IMR-90 (cell line): ENCODE results near the gene POMGNT1. TPM values are rescaled to one million over a fixed set of nuclear protein-coding genes. Genes with fewer than 3 reads are reported as not detected.

Experiments
- ATAC-seq: fragments of 200-7000 bp; cut with Tn5 transposase; 2 replicates; pipeline ENCODE4 v1.9.1; 2020; ENCODE audit warnings: low read depth, mild to moderate bottlenecking, moderate library complexity
- BruUV-seq: library from RNA; stranded (reverse); fragments of 400-500 nt; replicated peaks from 2 replicates; lab custom pipeline; 2021; lab: Mats Ljungman, UMichigan
- CTCF ChIA-PET: fragments of 300-600 bp; formaldehyde crosslinking; extraction: SDS; loops from one replicate; lab custom pipeline; 2021; ENCODE audit warnings: antibody characterized with exemption; lab: Yijun Ruan, JAX
- POLR2A ChIA-PET: fragments of 300-600 bp; sonication (Branson Sonifier 250); formaldehyde crosslinking; loops from one replicate; lab custom pipeline; 2022; ENCODE audit warnings: antibody characterized with exemption; ENCODE audit not compliant: unreplicated experiment; lab: Charles Lee
- DNase-seq: peaks from one replicate; pipeline ENCODE4 v3.0.0; 2013
- H2AFZ ChIP-seq: replicated peaks from 2 replicates; pipeline ENCODE3; 2013; ENCODE audit warnings: low read length, mild to moderate bottlenecking; ENCODE audit not compliant: poor library complexity
- H2AK5ac ChIP-seq: 2 replicates; pipeline ENCODE4 v1.6.1; 2013; ENCODE audit warnings: low read depth, low read length, inconsistent platforms
- H2AK9ac ChIP-seq: replicated peaks from 2 replicates; pipeline ENCODE3; 2013; ENCODE audit warnings: mild to moderate bottlenecking, low read depth, low read length, moderate library complexity; ENCODE audit not compliant: poor library complexity
- H2BK120ac ChIP-seq: 2 replicates; pipeline ENCODE4 v1.6.1; 2013; ENCODE audit warnings: low read depth, low read length, inconsistent platforms
- H2BK15ac ChIP-seq: 3 replicates; pipeline ENCODE4 v1.6.1; 2013; ENCODE audit warnings: low read depth, low read length, inconsistent platforms
- H2BK20ac ChIP-seq: 2 replicates; pipeline ENCODE4 v1.6.1; 2013; ENCODE audit warnings: low read depth, mild to moderate bottlenecking, inconsistent platforms, low read length, moderate library complexity
- H2BK5ac ChIP-seq: 2 replicates; pipeline ENCODE4 v1.6.1; 2013; ENCODE audit warnings: mild to moderate bottlenecking, low read depth, low read length, inconsistent platforms; ENCODE audit not compliant: poor library complexity, severe bottlenecking
- H3K14ac ChIP-seq: replicated peaks from 2 replicates; pipeline ENCODE4 v1.6.1; 2013; ENCODE audit warnings: low read depth, low read length, inconsistent platforms
- H3K18ac ChIP-seq: 2 replicates; pipeline ENCODE4 v1.6.1; 2013; ENCODE audit warnings: low read depth, low read length, control low read depth
- H3K23ac ChIP-seq: 2 replicates; pipeline ENCODE4 v1.6.1; 2013; ENCODE audit warnings: low read depth, low read length, inconsistent platforms
- H3K27ac ChIP-seq: 2 replicates; pipeline ENCODE4 v1.5.1; 2013; ENCODE audit warnings: mild to moderate bottlenecking, control low read depth, low read length; ENCODE audit not compliant: insufficient read depth
- H3K27me3 ChIP-seq: 2 replicates; pipeline ENCODE4 v1.6.1; 2013; ENCODE audit warnings: low read length; ENCODE audit not compliant: control insufficient read depth, insufficient read depth
- H3K36me3 ChIP-seq: 2 replicates; pipeline ENCODE4 v1.6.1; 2013; ENCODE audit warnings: low read length, mixed read lengths; ENCODE audit not compliant: control insufficient read depth, insufficient read depth
- H3K4ac ChIP-seq: 2 replicates; pipeline ENCODE4 v1.6.1; 2013; ENCODE audit warnings: low read depth, low read length, inconsistent platforms
- H3K4me1 ChIP-seq: 2 replicates; pipeline ENCODE4 v1.6.1; 2013; ENCODE audit warnings: low read length, mixed read lengths; ENCODE audit not compliant: control insufficient read depth, insufficient read depth
- H3K4me2 ChIP-seq: 2 replicates; pipeline ENCODE4 v1.6.1; 2013; ENCODE audit warnings: low read depth, mild to moderate bottlenecking, control low read depth, low read length, moderate library complexity
- H3K4me3 ChIP-seq: 2 replicates; pipeline ENCODE4 v1.5.1; 2013; ENCODE audit warnings: low read depth, mild to moderate bottlenecking, control low read depth, low read length, moderate library complexity; ENCODE audit not compliant: insufficient read depth
- H3K56ac ChIP-seq: 2 replicates; pipeline ENCODE4 v1.6.1; 2013; ENCODE audit warnings: low read length, inconsistent platforms; ENCODE audit not compliant: insufficient read depth; ENCODE audit errors: extremely low read depth
- H3K79me1 ChIP-seq, 2 experiments: 2 replicates each; pipeline ENCODE4 v1.6.1; 2013; ENCODE audit warnings: low read length in 2 of 2, inconsistent platforms in 1 of 2, low read depth in 1 of 2
- H3K9ac ChIP-seq: 2 replicates; pipeline ENCODE4 v1.6.1; 2013; ENCODE audit warnings: low read depth, low read length, control low read depth
- H3K9me1 ChIP-seq: 2 replicates; pipeline ENCODE4 v1.6.1; 2013; ENCODE audit warnings: low read length, inconsistent platforms; ENCODE audit not compliant: insufficient read depth
- H3K9me3 ChIP-seq: 2 replicates; pipeline ENCODE4 v1.6.1; 2013; ENCODE audit warnings: low read length; ENCODE audit not compliant: control insufficient read depth, insufficient read depth
- H4K20me1 ChIP-seq: 2 replicates; pipeline ENCODE4 v1.6.1; 2013; ENCODE audit warnings: low read length, inconsistent platforms; ENCODE audit not compliant: insufficient read depth
- H4K5ac ChIP-seq: 2 replicates; pipeline ENCODE4 v1.6.1; 2013; ENCODE audit warnings: mild to moderate bottlenecking, low read depth, low read length, control low read depth
- H4K8ac ChIP-seq, 2 experiments: 2 replicates each; pipeline ENCODE4 v1.6.1; 2013; ENCODE audit warnings: low read depth in 2 of 2, low read length in 2 of 2, control low read depth in 1 of 2, inconsistent platforms in 1 of 2
- H4K91ac ChIP-seq: 2 replicates; pipeline ENCODE4 v1.6.1; 2013; ENCODE audit warnings: low read depth, low read length, inconsistent platforms; ENCODE audit not compliant: insufficient read depth
- BHLHE40 ChIP-seq: fragments of 150-350 bp; IDR thresholded peaks from 2 replicates; pipeline ENCODE4 v1.6.1; 2016; ENCODE audit warnings: mild to moderate bottlenecking, low read depth, low read length
- CHD1 ChIP-seq: IDR thresholded peaks from 2 replicates; pipeline ENCODE4 v1.6.1; 2012; ENCODE audit warnings: low read depth, low read length, improper control_type of control experiment
- FOS ChIP-seq: fragments of 150-350 bp; IDR thresholded peaks from 2 replicates; pipeline ENCODE4 v1.6.1; 2016; ENCODE audit warnings: low read depth, low read length
- MAZ ChIP-seq: IDR thresholded peaks from 2 replicates; pipeline ENCODE4 v1.6.1; 2012; ENCODE audit warnings: low read depth, mild to moderate bottlenecking, low read length, improper control_type of control experiment, moderate library complexity, borderline replicate concordance
- MXI1 ChIP-seq: IDR thresholded peaks from 2 replicates; pipeline ENCODE4 v1.6.1; 2012; ENCODE audit warnings: low read depth, mild to moderate bottlenecking, low read length, moderate library complexity, borderline replicate concordance
- POLR2A ChIP-seq: IDR thresholded peaks from 2 replicates; pipeline ENCODE4 v1.6.1; 2012; ENCODE audit warnings: mild to moderate bottlenecking, low read depth, low read length
- RCOR1 ChIP-seq: IDR thresholded peaks from 2 replicates; pipeline ENCODE4 v1.6.1; 2012; ENCODE audit warnings: mild to moderate bottlenecking, low read length, improper control_type of control experiment; ENCODE audit not compliant: insufficient replicate concordance
- RFX5 ChIP-seq: IDR thresholded peaks from 2 replicates; pipeline ENCODE4 v1.8.0; 2012; ENCODE audit warnings: low read depth, mild to moderate bottlenecking, low read length, moderate library complexity
- WGBS, 2 experiments: methylation state at CpG; one replicate each; pipeline versions ENCODE4 v1.1.5 to v1.1.7; 2013; ENCODE audit warnings: missing lambda C conversion rate in 2 of 2; ENCODE audit not compliant: insufficient read length in 1 of 2; ENCODE audit errors: extremely low coverage in 2 of 2; 5-methylcytosine and 5-hydroxymethylcytosine counted together
- dilution Hi-C: fragments of 300-500 bp; cut with HindIII; formaldehyde crosslinking; loops from one replicate; pipeline ENCODE4 v1.14.3; 2018; ENCODE audit warnings: low sequenced_read_pairs; ENCODE audit not compliant: unreplicated experiment
- in situ Hi-C: fragments of 300-500 bp; cut with MboI; formaldehyde crosslinking; loops from 3 replicates; pipeline ENCODE4 v1.14.3; 2019; ENCODE audit warnings: low sequenced_read_pairs, inconsistent platforms, mixed read lengths
- intact Hi-C: fragments of 100-400 bp; cut with micrococcal nuclease; formaldehyde crosslinking; loops from 2 replicates; pipeline ENCODE4 v1.10.0; 2022
- polyA plus RNA-seq, 3 experiments: library from polyadenylated mRNA; depleted of rRNA; stranded (reverse); fragments of >200 nt; gene quantifications; 2 replicates each; pipeline ENCODE4 v1.2.3, GENCODE V29; 2012; ENCODE audit warnings: low replicate concordance in 1 of 3
- total RNA-seq: library from RNA; depleted of rRNA; stranded (reverse); fragments of >200 nt; gene quantifications from 2 replicates; pipeline ENCODE4 v1.2.3, GENCODE V29; 2012
- TF ChIP-seq, protein P1 (sequence below): fragments of 150-350 bp; IDR thresholded peaks from 2 replicates; pipeline ENCODE4 v1.6.1; 2016; ENCODE audit warnings: low read depth, mild to moderate bottlenecking, low read length, moderate library complexity, borderline replicate concordance
- TF ChIP-seq, protein P2 (sequence below): fragments of 150-350 bp; IDR thresholded peaks from 2 replicates; pipeline ENCODE4 v1.6.1; 2017; ENCODE audit warnings: mild to moderate bottlenecking, antibody characterized with exemption, low read length, low read depth
- TF ChIP-seq, protein P3 (sequence below): conservative IDR thresholded peaks from 2 replicates; pipeline ENCODE4 v1.5.1; 2012; ENCODE audit warnings: mild to moderate bottlenecking, low read depth, low read length, improper control_type of control experiment

The POMGNT1 gene
- total and polyA plus RNA-seq, 2 of the 4 experiments (the other 2 are of a cell fraction): 54.8 to 65.3 TPM

DNA sequence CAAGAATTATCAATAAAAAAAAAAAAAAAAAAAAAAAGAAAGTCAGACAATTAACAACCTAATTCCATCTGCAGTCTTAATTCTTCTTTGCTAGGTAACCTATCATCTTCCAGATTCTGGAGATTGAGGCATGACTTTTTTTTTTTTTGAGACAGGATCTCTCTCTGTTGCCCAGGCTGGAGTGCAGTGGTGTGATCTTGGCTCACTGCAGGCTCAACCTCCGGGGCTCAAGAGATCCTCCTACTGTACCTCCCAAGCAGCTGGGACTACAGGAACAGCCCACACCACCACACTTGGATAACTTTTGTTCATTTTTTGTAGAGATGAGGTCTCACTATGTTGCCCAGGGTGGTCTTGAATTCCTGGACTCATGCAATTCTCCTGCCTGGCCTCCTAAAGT, 44.7 kb upstream of the POMGNT1 start:
- H3K18ac ChIP-seq: no peak overlapping the region
- H3K9me3 ChIP-seq: peaks cover 3% of the 10 kb centered on the region; the same call in 1 of the 2 replicates
- no peak overlapping the region for H2BK20ac ChIP-seq
- WGBS, 2 experiments: no CpG with 5 or more reads among the region's 1 CpG
- no peak overlapping the region for H3K14ac ChIP-seq
- no peak overlapping the region for H2AFZ ChIP-seq
- H4K5ac ChIP-seq: no peak overlapping the region
- no peak overlapping the region for H4K91ac ChIP-seq
- H3K4me2 ChIP-seq: no peak overlapping the region
- H3K23ac ChIP-seq: no peak overlapping the region
- intact Hi-C loops (no loop called here), dilution Hi-C loops (no loop called here), in situ Hi-C loops (no loop called here)
- H3K27me3 ChIP-seq: no peaks in the 10 kb centered on the region
- no TSS peak for BruUV-seq
- no peak overlapping the region for H2AK9ac ChIP-seq
- no peak overlapping the region for H2BK15ac ChIP-seq
- no peak for TF ChIP-seq CHD1
- TF ChIP-seq, protein P1, sequence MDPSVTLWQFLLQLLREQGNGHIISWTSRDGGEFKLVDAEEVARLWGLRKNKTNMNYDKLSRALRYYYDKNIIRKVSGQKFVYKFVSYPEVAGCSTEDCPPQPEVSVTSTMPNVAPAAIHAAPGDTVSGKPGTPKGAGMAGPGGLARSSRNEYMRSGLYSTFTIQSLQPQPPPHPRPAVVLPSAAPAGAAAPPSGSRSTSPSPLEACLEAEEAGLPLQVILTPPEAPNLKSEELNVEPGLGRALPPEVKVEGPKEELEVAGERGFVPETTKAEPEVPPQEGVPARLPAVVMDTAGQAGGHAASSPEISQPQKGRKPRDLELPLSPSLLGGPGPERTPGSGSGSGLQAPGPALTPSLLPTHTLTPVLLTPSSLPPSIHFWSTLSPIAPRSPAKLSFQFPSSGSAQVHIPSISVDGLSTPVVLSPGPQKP: no peak
- no peak for TF ChIP-seq POLR2A
- no peak for TF ChIP-seq MAZ
- TF ChIP-seq RCOR1: no peak
- no peak for TF ChIP-seq BHLHE40
- no peak for TF ChIP-seq MXI1
- TF ChIP-seq, protein P2, sequence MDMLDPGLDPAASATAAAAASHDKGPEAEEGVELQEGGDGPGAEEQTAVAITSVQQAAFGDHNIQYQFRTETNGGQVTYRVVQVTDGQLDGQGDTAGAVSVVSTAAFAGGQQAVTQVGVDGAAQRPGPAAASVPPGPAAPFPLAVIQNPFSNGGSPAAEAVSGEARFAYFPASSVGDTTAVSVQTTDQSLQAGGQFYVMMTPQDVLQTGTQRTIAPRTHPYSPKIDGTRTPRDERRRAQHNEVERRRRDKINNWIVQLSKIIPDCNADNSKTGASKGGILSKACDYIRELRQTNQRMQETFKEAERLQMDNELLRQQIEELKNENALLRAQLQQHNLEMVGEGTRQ: no peak
- no peak for TF ChIP-seq RFX5
- TF ChIP-seq FOS: no peak
- TF ChIP-seq, protein P3, sequence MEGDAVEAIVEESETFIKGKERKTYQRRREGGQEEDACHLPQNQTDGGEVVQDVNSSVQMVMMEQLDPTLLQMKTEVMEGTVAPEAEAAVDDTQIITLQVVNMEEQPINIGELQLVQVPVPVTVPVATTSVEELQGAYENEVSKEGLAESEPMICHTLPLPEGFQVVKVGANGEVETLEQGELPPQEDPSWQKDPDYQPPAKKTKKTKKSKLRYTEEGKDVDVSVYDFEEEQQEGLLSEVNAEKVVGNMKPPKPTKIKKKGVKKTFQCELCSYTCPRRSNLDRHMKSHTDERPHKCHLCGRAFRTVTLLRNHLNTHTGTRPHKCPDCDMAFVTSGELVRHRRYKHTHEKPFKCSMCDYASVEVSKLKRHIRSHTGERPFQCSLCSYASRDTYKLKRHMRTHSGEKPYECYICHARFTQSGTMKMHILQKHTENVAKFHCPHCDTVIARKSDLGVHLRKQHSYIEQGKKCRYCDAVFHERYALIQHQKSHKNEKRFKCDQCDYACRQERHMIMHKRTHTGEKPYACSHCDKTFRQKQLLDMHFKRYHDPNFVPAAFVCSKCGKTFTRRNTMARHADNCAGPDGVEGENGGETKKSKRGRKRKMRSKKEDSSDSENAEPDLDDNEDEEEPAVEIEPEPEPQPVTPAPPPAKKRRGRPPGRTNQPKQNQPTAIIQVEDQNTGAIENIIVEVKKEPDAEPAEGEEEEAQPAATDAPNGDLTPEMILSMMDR: no peak
- ChIA-PET CTCF (no interaction called here), POLR2A (no interaction called here)
- H2BK120ac ChIP-seq: no peak overlapping the region
- no peak overlapping the region for H3K4ac ChIP-seq
- no peak overlapping the region for H3K4me3 ChIP-seq
- H3K36me3 ChIP-seq: no peaks in the 10 kb centered on the region
- no peak overlapping the region for H3K27ac ChIP-seq
- H2BK5ac ChIP-seq: no peak overlapping the region
- H3K79me1 ChIP-seq: peaks cover 0 to 4% of the 10 kb centered on the region in 2 experiments; a peak in 2 of 4 replicates
- no peak for ATAC-seq
- H3K56ac ChIP-seq: no peak overlapping the region
- no peaks in the 10 kb centered on the region for H3K9me1 ChIP-seq
- no peak overlapping the region for H4K8ac ChIP-seq
- H3K4me1 ChIP-seq: no peaks in the 10 kb centered on the region; the same call in 1 of the 2 replicates
- no peak for DNase-seq
- H4K20me1 ChIP-seq: no peaks in the 10 kb centered on the region
- H2AK5ac ChIP-seq: no peak overlapping the region
- H3K9ac ChIP-seq: no peak overlapping the region
